Upper lobe of right lung (tissue), 1 donor: ENCODE measurements around the gene FHOD3. TPM values are rescaled to one million over a fixed set of nuclear protein-coding genes. Genes with fewer than 3 reads are reported as not detected.
"Not testable (repeated sequence)": the region's sequence is repeated elsewhere in the genome, so short reads cannot be mapped to it uniquely, and the experiment has no call there.

Source experiments
- ATAC-seq: fragments of 200-7000 bp; cut with Tn5 transposase; one replicate; pipeline ENCODE4 v1.9.1; 2020; ENCODE audit warnings: mild to moderate bottlenecking, moderate library complexity
- DNase-seq: peaks from one replicate; pipeline ENCODE4 v3.0.0-alpha.2; 2020
- H3K27ac ChIP-seq: fragments of 200-600 bp; one replicate; pipeline ENCODE4 v1.8.0; 2022
- H3K27me3 ChIP-seq: fragments of 200-600 bp; one replicate; pipeline ENCODE4 v1.8.0; 2022; ENCODE audit warnings: mild to moderate bottlenecking
- H3K36me3 ChIP-seq: fragments of 200-600 bp; one replicate; pipeline ENCODE4 v1.8.0; 2022
- H3K4me1 ChIP-seq: fragments of 200-600 bp; one replicate; pipeline ENCODE4 v1.8.0; 2022
- H3K4me3 ChIP-seq: fragments of 200-600 bp; one replicate; pipeline ENCODE4 v1.8.0; 2022; ENCODE audit warnings: mild to moderate bottlenecking
- H3K9me3 ChIP-seq: fragments of 200-600 bp; one replicate; pipeline ENCODE4 v1.8.0; 2022
- CTCF ChIP-seq: fragments of 200-600 bp; IDR thresholded peaks from one replicate; pipeline ENCODE4 v1.8.0; 2022; ENCODE audit warnings: antibody characterized with exemption
- intact Hi-C: fragments of 100-400 bp; cut with DNase I; formaldehyde crosslinking; loops from one replicate; pipeline ENCODE4 v1.11.0; 2022
- total RNA-seq: library from RNA; stranded (reverse); fragmentation: NEBNext Ultra II Directional; extraction: Animal tissue kit (Norgen Biotek cat#: 25700); gene quantifications from one replicate; pipeline ENCODE4 v1.2.1, GENCODE V29; 2021
- donor health status: DM: no; HTN: yes; CAD: no; lungs with severe emphysema.

FHOD3 gene
- total RNA-seq, 1 donor from 2014 or later, result 1.9 TPM

DNA sequence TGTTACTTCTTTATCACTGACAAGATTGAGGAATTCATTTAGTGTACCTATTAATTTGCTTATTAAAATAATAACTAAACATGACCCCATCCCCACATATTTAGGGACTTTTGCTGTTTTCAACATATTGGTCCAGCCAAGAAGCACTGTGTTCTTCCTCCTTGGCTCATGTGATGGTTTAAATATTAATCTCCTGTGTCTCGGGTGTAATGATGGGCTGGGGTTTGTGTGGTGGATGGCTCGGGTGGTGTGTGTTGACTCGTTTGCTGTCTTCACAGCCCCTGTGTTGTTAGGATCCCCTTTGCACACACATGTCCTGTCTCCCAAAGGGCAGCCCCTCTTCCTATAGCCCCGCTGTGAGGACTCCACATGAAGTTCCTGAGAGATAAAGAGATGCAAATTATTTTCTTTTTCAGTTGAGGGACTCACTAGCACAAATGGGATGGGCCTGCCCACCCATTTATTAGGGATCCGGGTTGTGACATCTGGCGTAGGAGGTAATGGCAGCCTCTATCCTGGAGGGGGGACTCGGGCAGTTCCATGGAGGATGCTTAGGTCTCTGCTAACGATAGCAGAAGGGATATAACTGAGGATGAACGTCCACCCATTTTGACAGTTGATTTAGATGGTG is 53.4 kb downstream of the FHOD3 start:
- Histone ChIP-seq H3K9me3 (no peaks in the 10 kb centered on the region), H3K36me3 (no peaks in the 10 kb centered on the region), H3K4me1 (no peaks in the 10 kb centered on the region), H3K4me3 (no peak overlapping the region), H3K27ac (no peak overlapping the region), H3K27me3 (peaks cover 4% of the 10 kb centered on the region)
- ATAC-seq, result no peak
- intact Hi-C loops, result no loop called here
- no peak for DNase-seq
- TF ChIP-seq CTCF, result no peak

DNA sequence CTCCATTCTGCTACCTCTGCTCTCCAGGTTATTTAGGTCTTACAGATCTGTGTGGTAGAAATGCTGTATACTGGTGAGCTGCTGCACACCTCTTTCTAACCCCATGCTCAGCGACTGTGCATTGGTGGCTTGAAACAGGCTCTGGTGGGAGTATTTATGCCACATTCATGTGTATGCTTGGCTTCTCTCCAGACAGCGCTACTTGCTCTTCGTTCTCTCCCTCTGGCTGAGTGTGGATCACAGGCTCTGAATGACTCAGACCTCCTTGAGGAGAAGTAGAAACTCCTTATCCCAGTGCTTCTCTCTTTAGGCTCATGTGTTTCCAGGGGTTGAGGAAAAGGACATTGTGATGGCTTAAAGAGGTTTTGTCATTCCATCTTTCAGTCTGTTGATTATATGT is 54.9 kb downstream of the FHOD3 start:
- Histone ChIP-seq H3K36me3 (no peaks in the 10 kb centered on the region), H3K9me3 (no peaks in the 10 kb centered on the region), H3K4me3 (no peak overlapping the region), H3K4me1 (no peaks in the 10 kb centered on the region), H3K27me3 (peaks cover 4% of the 10 kb centered on the region), H3K27ac (no peak overlapping the region)
- DNase-seq, result no peak
- peak; percentile 51 for ATAC-seq
- no peak for TF ChIP-seq CTCF
- intact Hi-C loops, result no loop called here

- DNase-seq (no peak), ATAC-seq (no peak)
- Histone ChIP-seq H3K36me3 (no peaks in the 10 kb centered on the region), H3K4me1 (no peaks in the 10 kb centered on the region), H3K9me3 (no peaks in the 10 kb centered on the region), H3K27me3 (peaks cover 4% of the 10 kb centered on the region), H3K27ac (no peak overlapping the region), H3K4me3 (no peak overlapping the region)
- TF ChIP-seq CTCF, result no peak
- intact Hi-C loops, result no loop called here
Observed at GRCh38 chr18:36354989-36355388, 57.5 kb downstream of the FHOD3 start.

DNA sequence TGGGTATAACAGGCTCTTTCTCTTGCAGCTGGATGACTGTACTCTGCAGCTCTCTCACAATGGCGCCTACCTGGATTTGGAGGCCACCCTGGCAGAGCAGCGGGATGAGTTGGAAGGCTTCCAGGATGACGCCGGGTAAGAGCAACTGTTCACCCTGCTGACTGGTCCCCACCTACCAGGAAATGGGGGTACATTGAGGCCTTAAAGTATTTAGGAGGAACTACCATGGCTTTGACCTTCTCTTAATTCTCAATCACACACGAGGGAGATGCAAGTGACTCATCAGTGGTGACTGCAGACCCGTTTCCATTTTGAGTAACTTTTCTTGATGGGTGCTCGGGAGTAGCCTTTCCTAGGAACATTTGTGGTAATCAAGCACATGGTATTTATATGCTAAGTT is 58.0 kb downstream of the FHOD3 start:
- DNase-seq (no peak), ATAC-seq (no peak)
- Histone ChIP-seq H3K36me3 (no peaks in the 10 kb centered on the region), H3K4me1 (no peaks in the 10 kb centered on the region), H3K4me3 (no peak overlapping the region), H3K9me3 (no peaks in the 10 kb centered on the region), H3K27ac (no peak overlapping the region), H3K27me3 (peaks cover 4% of the 10 kb centered on the region)
- intact Hi-C loops, result no loop called here
- no peak for TF ChIP-seq CTCF

DNA sequence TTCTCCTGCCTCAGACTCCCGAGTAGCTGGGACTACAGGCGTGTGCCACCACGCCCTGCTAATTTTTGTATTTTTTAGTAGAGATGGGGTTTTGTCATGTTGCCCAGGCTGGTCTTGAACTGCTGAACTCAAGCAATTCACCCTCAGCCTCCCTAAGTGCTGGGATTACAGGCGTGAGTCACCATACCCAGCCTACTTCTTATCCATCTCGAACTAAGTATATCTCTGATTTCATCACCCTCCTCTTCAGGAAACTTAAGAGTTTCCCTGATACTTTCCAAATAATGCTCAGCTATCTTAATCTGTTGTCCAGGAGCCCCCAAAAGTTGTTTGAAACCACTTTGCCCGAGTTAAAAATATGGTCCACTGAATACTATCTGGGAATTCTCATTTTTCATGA is 59.2 kb downstream of the FHOD3 start:
- intact Hi-C loops, result not testable (repeated sequence)

DNA sequence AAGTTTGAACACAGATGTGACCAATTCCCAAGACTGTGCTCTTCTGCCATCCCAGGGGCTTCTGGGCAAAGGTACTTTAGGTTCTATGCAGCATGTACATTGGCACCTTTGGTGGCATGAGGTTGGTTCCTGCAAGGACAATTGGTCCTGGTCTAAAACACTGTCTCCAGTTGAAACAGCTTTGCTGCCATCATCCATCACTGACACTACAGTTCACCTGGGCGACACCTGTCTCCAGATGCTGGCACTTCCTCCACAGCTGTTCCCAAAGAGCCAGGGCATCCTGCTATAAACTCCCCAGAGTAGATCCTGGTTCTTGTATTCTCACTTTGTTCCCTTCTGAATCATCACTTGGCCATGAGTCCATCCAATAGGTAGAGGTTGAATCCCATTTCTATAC is 60.6 kb downstream of the FHOD3 start:
- no peak for TF ChIP-seq CTCF

More for the DNA sequence above, 59.2 kb downstream of the FHOD3 start:
- not testable (repeated sequence) for ATAC-seq, H3K9me3 ChIP-seq, DNase-seq, H3K27ac ChIP-seq, H3K27me3 ChIP-seq, H3K4me3 ChIP-seq, H3K4me1 ChIP-seq, H3K36me3 ChIP-seq

More for the DNA sequence above, 60.6 kb downstream of the FHOD3 start:
- DNase-seq (no peak), ATAC-seq (no peak)
- H3K27ac ChIP-seq, result no peak overlapping the region
- intact Hi-C loops, result no loop called here
- no peaks in the 10 kb centered on the region for H3K36me3 ChIP-seq
- no peak overlapping the region for H3K4me3 ChIP-seq
- H3K9me3 ChIP-seq, result no peaks in the 10 kb centered on the region
- no peaks in the 10 kb centered on the region for H3K4me1 ChIP-seq
- no peaks in the 10 kb centered on the region for H3K27me3 ChIP-seq
